Measurements from ENCODE around the gene LMBR1L.

The LMBR1L gene

GRCh38 chr12:49131051-49131893 is 20.6 kb upstream of the LMBR1L start, which contains the start of gene TUBA1B (continued):
- 0 out of 2 replicates have a peak, but pooled peaks have one; percentile 12 for TF ChIP-seq ZNF184 (tag by site-specific recombination; IDR thresholded peaks at IDR 0.05)
- TF ChIP-seq ZNF112 (tag by site-specific recombination; IDR thresholded peaks at IDR 0.05) = no peak
- TF ChIP-seq ZBTB7A (tag by site-specific recombination; IDR thresholded peaks at IDR 0.05; ENCODE audit: low read depth) = peak; percentile 64; the same call in 1 of the 2 replicates
- peak; percentile 59 for TF ChIP-seq ZNF394 (tag by site-specific recombination; IDR thresholded peaks at IDR 0.05; ENCODE audit: borderline replicate concordance)
- no peak for TF ChIP-seq ZNF837 (tag by site-specific recombination; IDR thresholded peaks at IDR 0.05)
- TF ChIP-seq SALL2 (tag by site-specific recombination; IDR thresholded peaks at IDR 0.05; ENCODE audit: borderline replicate concordance) = 0 out of 2 replicates have a peak, but pooled peaks have one; percentile 24
- TF ChIP-seq ZNF629 (tag by site-specific recombination; IDR thresholded peaks at IDR 0.05) = peak; percentile 34
- peak; percentile 93 for TF ChIP-seq KLF8 (tag by site-specific recombination; IDR thresholded peaks at IDR 0.05)
- peak; percentile 25; the same call in 1 of the 2 replicates for TF ChIP-seq ZNF548 (tag by site-specific recombination; IDR thresholded peaks at IDR 0.05)
- TF ChIP-seq ZBTB11 (tag by site-specific recombination; conservative IDR thresholded peaks at IDR 0.05; ENCODE audit: low read depth) = peak; percentile 43; the same call in 1 of the 2 replicates
- TF ChIP-seq ZNF704 (tag by site-specific recombination; IDR thresholded peaks at IDR 0.05) = peak; percentile 67; the same call in 1 of the 2 replicates
- no peak for TF ChIP-seq ZNF214 (tag by site-specific recombination; IDR thresholded peaks at IDR 0.05; ENCODE audit: borderline replicate concordance)
- no peak for TF ChIP-seq PBX3 (CRISPR knock-in tag; IDR thresholded peaks at IDR 0.05)
- peak; percentile 17; the same call in 1 of the 2 replicates for TF ChIP-seq ZNF426 (tag by site-specific recombination; IDR thresholded peaks at IDR 0.05)
- no peak for TF ChIP-seq ZFP69B (tag by site-specific recombination; IDR thresholded peaks at IDR 0.05)
- TF ChIP-seq ZSCAN5A (tag by site-specific recombination; IDR thresholded peaks at IDR 0.05) = peak; percentile 82; the same call in 1 of the 2 replicates
- no peak for TF ChIP-seq ZNF48 (tag by site-specific recombination; IDR thresholded peaks at IDR 0.05)
- peak; percentile 15; the same call in 1 of the 2 replicates for TF ChIP-seq ZNF148 (tag by site-specific recombination; IDR thresholded peaks at IDR 0.05; ENCODE audit: borderline replicate concordance)
- TF ChIP-seq ZNF449 (tag by site-specific recombination; IDR thresholded peaks at IDR 0.05) = 0 out of 2 replicates have a peak, but pooled peaks have one; percentile 17
- TF ChIP-seq ZNF510 (tag by site-specific recombination; IDR thresholded peaks at IDR 0.05; ENCODE audit: insufficient replicate concordance) = no peak
- no peak; the same call in none of the 2 replicates for TF ChIP-seq ZNF792 (tag by site-specific recombination; IDR thresholded peaks at IDR 0.05)
- TF ChIP-seq ZNF292 (tag by site-specific recombination; IDR thresholded peaks at IDR 0.05; ENCODE audit: borderline replicate concordance, low read depth) = no peak
- TF ChIP-seq ZIC2 (tag by site-specific recombination; IDR thresholded peaks at IDR 0.05) = no peak
- TF ChIP-seq INSM2 (tag by site-specific recombination; IDR thresholded peaks at IDR 0.05) = peak; percentile 25; the same call in 1 of the 2 replicates
